Measurements from ENCODE around the gene APOL4.
"Not testable (repeated sequence)": the region's sequence is repeated elsewhere in the genome, so short reads cannot be mapped to it uniquely, and the experiment has no call there.

Gene APOL4

DNA sequence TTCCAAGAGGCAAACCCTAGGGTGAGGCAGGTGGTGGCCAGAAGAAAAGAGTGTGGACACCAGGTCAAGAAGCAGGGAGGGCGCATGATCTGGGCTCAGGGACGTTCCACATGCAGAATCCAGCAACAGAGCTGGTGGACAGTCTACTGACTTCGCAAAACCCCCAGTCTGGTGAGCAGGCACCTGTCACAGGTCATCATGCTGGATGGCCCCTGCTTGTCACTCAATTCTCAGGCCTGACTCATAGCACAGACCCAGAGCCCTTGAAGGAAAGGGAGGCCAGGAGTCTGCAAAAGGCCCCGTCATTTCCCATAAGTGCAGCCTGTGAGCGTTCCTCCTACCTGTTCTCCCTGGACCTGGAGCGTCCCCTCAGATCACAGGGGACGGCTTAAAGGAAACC lies 18.2 kb downstream of the APOL4 start:
- no peak for DNase-seq (ENCODE audit: low read depth)

DNA sequence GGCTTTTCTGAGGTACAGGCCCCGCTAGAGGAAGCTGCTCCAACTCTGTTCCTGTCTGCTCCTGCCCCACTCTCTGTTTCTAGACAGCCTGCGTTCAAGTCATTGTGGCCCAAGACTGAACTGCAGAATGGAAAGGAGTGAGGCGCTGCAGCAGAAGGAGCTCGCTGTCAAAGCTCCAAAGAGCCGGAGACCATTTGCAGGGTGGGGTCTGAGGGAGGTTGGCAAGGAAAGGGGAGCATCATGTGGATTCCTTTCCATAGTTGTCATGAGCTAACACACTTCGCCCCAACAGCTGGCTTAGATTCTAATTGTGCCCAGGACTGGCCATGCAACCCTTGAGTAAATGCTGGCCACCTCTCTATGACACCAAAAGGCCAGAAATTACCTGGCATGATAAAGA lies 18.8 kb downstream of the APOL4 start:
- DNase-seq (ENCODE audit: low read depth), result no peak

GRCh38 chr22:36182056-36182455 lies 19.6 kb downstream of the APOL4 start:
- DNase-seq (ENCODE audit: low read depth), result no peak

DNA sequence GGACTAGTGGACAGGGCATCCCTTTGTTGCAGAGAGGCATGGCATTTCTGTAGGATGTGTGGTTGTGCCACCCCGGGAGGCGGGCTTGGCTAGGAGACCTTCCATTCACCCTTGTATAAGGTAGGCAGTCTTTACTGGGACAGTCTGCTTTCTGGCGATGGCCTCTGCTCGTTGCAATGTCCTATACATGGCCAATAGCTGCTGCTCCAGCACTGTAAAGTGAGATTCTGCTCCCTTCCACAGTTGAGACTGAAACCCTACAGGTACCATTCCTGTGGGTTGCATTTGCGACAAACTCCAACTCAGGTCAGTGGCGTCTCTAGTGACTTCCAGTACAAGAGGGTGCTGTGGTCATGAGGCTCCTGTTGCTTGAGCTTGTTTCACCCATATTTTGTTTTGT lies 20.7 kb downstream of the APOL4 start:
- DNase-seq (ENCODE audit: low read depth), result no peak

GRCh38 chr22:36180038-36180880 lies 21.4 kb downstream of the APOL4 start:
- DNase-seq (ENCODE audit: low read depth), result no peak

DNA sequence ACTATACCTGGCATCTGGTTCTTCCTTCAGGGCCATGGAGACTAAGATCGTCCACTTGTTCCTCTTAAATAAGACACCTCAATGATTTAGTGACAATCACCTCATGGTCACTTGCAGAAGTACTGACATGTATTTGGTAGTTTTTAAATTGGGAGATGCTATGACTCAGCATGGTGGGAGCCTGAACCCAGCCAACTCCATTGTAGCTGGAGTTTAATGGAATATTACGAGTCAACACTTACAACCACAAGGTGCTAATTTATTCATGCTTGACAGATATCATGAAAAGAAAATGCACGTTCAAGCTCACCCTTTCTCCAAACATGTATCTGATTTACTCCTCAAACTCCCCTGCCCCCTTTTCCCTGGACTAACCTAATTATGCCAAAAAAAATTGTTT lies 24.4 kb downstream of the APOL4 start:
- DNase-seq (ENCODE audit: low read depth), result no peak

DNA sequence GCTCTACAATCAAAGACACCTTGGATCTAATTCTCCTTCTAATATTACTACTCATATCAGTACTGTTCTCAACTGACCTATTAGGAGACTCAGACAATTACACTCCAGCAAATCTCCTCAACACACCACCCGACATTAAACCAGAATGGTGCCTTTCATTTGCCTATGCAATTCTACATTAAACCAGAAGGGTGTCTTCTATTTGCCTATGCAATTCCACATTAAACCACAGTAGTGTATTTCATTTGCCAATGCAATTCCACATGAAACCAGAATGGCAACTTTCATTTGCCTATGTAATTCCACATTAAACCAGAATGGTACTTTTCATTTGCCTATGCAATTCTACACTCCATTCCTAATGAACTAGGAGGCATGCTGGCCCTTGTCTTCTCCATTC lies 25.7 kb downstream of the APOL4 start:
- no peak for DNase-seq (ENCODE audit: low read depth)

GRCh38 chr22:36171941-36172340 lies 29.7 kb downstream of the APOL4 start:
- DNase-seq (ENCODE audit: low read depth), result no peak

DNA sequence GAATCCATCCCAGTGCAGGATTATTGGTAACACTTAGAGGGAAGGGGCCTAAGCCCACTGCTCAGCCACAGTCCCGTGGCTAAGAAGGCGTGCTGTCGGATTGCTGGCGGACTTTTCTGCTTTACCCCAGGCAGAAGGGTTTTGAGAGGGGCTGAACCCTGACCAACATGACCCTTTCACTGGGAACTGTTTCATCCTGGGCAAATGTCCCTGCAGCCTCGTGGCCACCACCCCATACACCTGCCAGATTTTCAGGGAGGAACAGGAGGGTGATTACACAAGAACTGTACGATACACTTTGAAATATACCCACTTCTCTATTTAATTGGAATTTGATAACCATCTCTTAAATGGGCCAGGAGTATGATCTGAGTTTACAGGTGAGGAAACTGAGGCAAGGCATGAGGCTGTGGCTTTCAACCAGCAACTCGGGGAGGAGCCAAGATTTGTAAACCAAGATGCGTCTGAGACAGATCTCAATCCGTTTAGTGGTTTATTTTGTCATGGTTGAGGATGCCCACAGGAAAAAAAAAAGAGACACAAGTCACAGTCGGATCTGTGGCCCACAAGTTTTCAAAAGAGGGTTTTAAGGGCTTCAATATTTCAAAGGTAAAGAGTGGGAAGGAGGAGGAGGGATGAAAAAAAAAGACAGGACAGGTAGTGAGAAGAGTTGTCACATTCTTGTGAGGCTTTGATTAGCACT lies 34.9 kb downstream of the APOL4 start:
- no peak for DNase-seq (ENCODE audit: low read depth)

DNA sequence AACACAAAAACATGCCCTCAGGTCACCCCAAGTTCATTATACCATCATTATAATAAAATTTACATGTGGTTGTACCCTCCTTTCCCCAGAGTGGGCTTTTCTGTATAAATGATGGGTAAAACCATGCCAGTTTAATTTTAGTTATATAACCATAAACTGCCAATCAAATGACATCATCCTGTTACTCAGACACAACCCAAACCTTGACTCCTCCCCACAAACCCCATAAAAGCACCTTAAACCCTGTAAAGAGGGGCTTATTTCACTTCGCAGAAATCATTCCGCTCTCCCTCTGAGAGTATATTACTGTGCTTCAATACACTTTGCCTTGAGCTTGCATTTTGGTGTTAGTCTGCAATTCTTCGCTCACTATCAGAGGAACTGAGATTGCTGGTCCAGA lies 35.5 kb downstream of the APOL4 start:
- no peak for DNase-seq (ENCODE audit: low read depth)

DNA sequence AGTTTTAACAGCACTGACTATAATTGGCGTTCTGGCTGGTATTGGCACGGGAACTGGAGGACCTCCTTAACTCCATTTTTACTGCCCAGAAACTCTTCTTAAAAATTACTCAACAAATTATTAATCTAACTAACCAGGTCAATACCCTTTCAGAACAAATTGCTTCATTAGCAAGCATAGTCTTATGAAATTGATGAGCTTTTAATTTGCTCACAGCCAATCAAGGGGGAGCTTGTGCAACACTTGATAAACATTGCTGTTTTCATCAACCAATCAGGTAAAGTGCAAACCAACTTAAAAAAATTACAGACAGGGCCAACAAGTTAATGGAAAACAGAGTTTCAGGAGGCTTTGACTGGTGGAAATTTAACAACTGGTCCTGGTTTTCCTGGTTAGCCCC lies 36.5 kb downstream of the APOL4 start:
- DNase-seq (ENCODE audit: low read depth), result no peak

DNA sequence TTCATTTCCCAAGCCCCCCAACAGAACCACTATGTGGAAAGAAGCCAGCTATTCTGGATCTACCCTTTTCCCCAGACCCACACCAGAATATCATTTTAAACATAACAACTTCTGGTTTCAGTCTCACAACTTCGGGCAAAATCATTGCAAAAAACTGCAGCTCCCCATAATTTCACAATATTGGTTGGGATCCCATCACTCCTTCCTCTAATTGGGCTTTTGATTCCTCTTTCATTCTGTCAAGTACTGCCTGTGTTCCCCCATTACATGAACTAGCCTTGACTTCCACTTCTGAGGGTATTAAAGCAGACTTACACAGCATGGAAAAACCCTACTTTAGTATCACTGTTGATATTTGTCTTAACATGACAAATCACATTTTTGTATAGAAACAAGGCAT lies 37.0 kb downstream of the APOL4 start:
- DNase-seq (ENCODE audit: low read depth), result no peak

DNA sequence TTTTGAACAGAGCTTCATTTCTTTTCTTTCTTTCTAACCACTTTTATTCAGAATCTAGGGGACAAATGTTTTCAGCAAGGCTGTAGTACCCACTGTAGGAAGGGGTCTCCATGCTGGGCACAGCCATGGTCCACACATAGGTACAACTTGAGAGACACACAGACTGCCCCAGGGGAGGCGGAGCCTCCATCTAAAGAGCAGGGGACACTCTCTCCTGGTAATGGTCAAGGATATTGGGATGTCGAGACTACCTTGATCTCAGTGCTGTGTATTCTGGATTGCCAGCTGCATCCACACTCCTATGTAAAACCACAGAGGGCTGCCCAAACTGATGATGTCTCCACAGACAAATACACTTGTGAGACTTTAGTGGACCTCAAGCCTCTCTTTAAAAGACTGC lies 38.1 kb downstream of the APOL4 start:
- DNase-seq (ENCODE audit: low read depth), result no peak

- no peak for DNase-seq (ENCODE audit: low read depth)
Observed at GRCh38 chr22:36162127-36163034, 39.2 kb downstream of the APOL4 start.

DNA sequence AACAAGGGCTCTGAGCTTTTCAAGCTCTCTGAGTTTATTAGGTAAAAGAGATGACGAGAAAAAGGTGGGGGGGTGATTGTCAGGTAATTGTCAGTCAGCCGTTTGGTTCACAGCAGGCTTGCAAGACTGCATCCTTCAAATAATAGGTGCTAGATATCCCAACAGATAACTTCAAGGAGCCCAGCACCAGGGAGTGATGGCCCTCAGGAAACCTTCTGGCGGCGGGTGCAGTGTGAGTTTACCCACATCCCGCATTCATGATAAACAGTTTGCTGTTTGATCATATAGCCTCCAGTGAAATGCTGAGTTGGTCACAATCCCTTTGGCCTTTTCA lies 39.8 kb downstream of the APOL4 start:
- DNase-seq (ENCODE audit: low read depth), result not testable (repeated sequence)

- DNase-seq (ENCODE audit: low read depth), result no peak
Observed at GRCh38 chr22:36160499-36160942, 41.1 kb downstream of the APOL4 start, which contains the start of gene APOL3. Gene APOL3, minus strand, starts transcription at chr22:36160755. Its CDS starts 11,700 bp downstream, at chr22:36149055.

GRCh38 chr22:36156515-36157419 lies 44.8 kb downstream of the APOL4 start:
- DNase-seq (ENCODE audit: low read depth), result peak; percentile 61

DNA sequence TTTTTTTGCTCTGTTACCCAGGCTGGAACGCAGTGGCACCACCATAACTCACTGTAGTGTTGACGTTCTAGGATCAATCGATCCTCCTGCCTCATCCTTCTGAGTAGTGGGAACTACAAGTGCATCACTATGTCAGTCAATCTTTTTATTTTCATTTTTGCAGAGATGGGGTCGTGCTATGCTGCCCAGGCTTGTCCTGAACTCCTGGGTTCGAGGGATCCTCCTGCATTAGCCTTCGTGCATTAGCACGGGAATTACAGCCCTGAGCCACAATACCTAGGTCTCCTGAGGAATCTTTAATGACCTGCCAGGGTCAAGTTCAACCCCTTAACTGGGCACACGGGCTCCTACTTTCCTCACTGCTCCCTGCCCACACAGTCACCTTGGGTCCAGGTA lies 45.5 kb downstream of the APOL4 start:
- no peak for DNase-seq (ENCODE audit: low read depth)

- DNase-seq (ENCODE audit: low read depth), result no peak
Observed at GRCh38 chr22:36155702-36156101, 45.9 kb downstream of the APOL4 start.

- DNase-seq (ENCODE audit: low read depth), result no peak
Observed at GRCh38 chr22:36154423-36154945, 47.1 kb downstream of the APOL4 start.
